HepG2 (cell line): ENCODE data around the gene C3orf52. TPM values are rescaled to one million over a fixed set of nuclear protein-coding genes. Genes with fewer than 3 reads are reported as not detected.

Experiments
- ATAC-seq: fragments of 200-7000 bp; cut with Tn5 transposase; 3 replicates; pipeline ENCODE4 v1.9.1; 2020; ENCODE audit warnings: mild to moderate bottlenecking, moderate library complexity
- BruUV-seq: library from RNA; stranded (reverse); fragments of 400-500 nt; replicated peaks from 2 replicates; lab custom pipeline; 2021; lab: Mats Ljungman, UMichigan
- CTCF ChIA-PET: fragments of 300-600 bp; formaldehyde crosslinking; extraction: SDS; loops from one replicate; lab custom pipeline; 2021; ENCODE audit warnings: low total read pairs, inconsistent platforms, low intra/inter-chr PET ratio; lab: Yijun Ruan, JAX
- POLR2A ChIA-PET: fragments of 350-600 bp; sonication (Branson Sonifier 250); formaldehyde crosslinking; loops from one replicate; lab custom pipeline; 2020; ENCODE audit warnings: antibody characterized with exemption, inconsistent platforms; lab: Yijun Ruan, JAX
- DNase-seq: peaks from one replicate; pipeline ENCODE4 v3.0.0-alpha.2; 2015; ENCODE audit warnings: low spot score
- FAIRE-seq: peaks from 3 replicates; lab custom pipeline; 2011; peaks lifted over from hg19 to GRCh38; lab: Jason Lieb, UNC
- H2AFZ ChIP-seq: one replicate; pipeline ENCODE4 v1.6.1; 2011; ENCODE audit warnings: low read length, inconsistent platforms
- H3K27ac ChIP-seq: fragments of 300-600 bp; 3 replicates; pipeline ENCODE4 v1.8.0; 2011; ENCODE audit warnings: mixed run types, mild to moderate bottlenecking, mixed read lengths, low read length, inconsistent platforms; ENCODE audit not compliant: insufficient read depth; ENCODE audit errors: extremely low read length
- H3K27me3 ChIP-seq, 2 experiments: fragments of 200-600 bp in 1 of 2; 2 replicates in 1 of 2; 3 replicates in 1 of 2; pipeline versions ENCODE4 v1.6.0 to v1.8.0; 2011; ENCODE audit warnings: low read length in 2 of 2, mild to moderate bottlenecking in 2 of 2, moderate library complexity in 2 of 2, inconsistent platforms in 1 of 2; ENCODE audit not compliant: insufficient read depth in 2 of 2, control insufficient read depth in 1 of 2
- H3K36me3 ChIP-seq, 2 experiments: fragments of 200-600 bp in 1 of 2; replicated peaks in 1 of 2; 2 replicates in 1 of 2; 3 replicates in 1 of 2; pipeline versions ENCODE4 v1.5.1 to v1.8.0; 2011; ENCODE audit warnings: low read length in 2 of 2, inconsistent platforms in 1 of 2; ENCODE audit not compliant: insufficient read depth in 2 of 2, control insufficient read depth in 1 of 2
- H3K4me1 ChIP-seq: 2 replicates; pipeline ENCODE4 v1.5.1; 2012; ENCODE audit warnings: low read length, inconsistent platforms; ENCODE audit not compliant: insufficient read depth
- H3K4me2 ChIP-seq: 2 replicates; pipeline ENCODE4 v1.6.0; 2011; ENCODE audit warnings: low read depth, low read length, inconsistent platforms
- H3K4me3 ChIP-seq, 3 experiments: fragments of 200-600 bp in 1 of 3; sonication (generic), shearing (Covaris generic) in 1 of 3; replicated peaks in 1 of 3; 2 replicates each; pipeline ENCODE4 v1.5.1; 2011 to 2016; ENCODE audit warnings: low read length in 3 of 3, inconsistent platforms in 2 of 3, low read depth in 2 of 3, mild to moderate bottlenecking in 2 of 3, control low read depth in 1 of 3, mixed read lengths in 1 of 3; ENCODE audit not compliant: insufficient read depth in 1 of 3
- H3K79me2 ChIP-seq: one replicate; pipeline ENCODE4 v1.6.1; 2011; ENCODE audit warnings: low read length, inconsistent platforms; ENCODE audit not compliant: insufficient read depth
- H3K9ac ChIP-seq: 2 replicates; pipeline ENCODE4 v1.6.0; 2011; ENCODE audit warnings: mild to moderate bottlenecking, low read depth, low read length, inconsistent platforms; ENCODE audit not compliant: insufficient read depth
- H3K9me3 ChIP-seq: 2 replicates; pipeline ENCODE4 v1.5.1; 2012; ENCODE audit warnings: mild to moderate bottlenecking, low read length
- H4K20me1 ChIP-seq: 2 replicates; pipeline ENCODE4 v1.6.0; 2011; ENCODE audit warnings: inconsistent platforms, mild to moderate bottlenecking, low read length, moderate library complexity; ENCODE audit not compliant: insufficient read depth
- ADNP ChIP-seq: sonication (generic); formaldehyde crosslinking; IDR thresholded peaks from 2 replicates; pipeline ENCODE4 v1.4.0; 2020; ENCODE audit warnings: missing genetic modification reagents
- BATF2 ChIP-seq: sonication (generic); formaldehyde crosslinking; IDR thresholded peaks from 2 replicates; pipeline ENCODE4 v1.8.0; 2022; ENCODE audit warnings: mild to moderate bottlenecking, missing genetic modification reagents, moderate library complexity
- CBX1 ChIP-seq: IDR thresholded peaks from one replicate; pipeline ENCODE4 v1.6.1; 2016; ENCODE audit warnings: antibody characterized with exemption, low read depth
- PCBP2 ChIP-seq: fragments of 200-400 bp; formaldehyde crosslinking; optimal IDR thresholded peaks from 2 replicates; pipeline ENCODE3; 2018; ENCODE audit warnings: low read length, low read depth; ENCODE audit not compliant: poor library complexity, severe bottlenecking
- PHF20 ChIP-seq: sonication (generic); formaldehyde crosslinking; IDR thresholded peaks from 2 replicates; pipeline ENCODE4 v1.5.0; 2020; ENCODE audit warnings: mild to moderate bottlenecking, missing genetic modification reagents
- PLSCR1 ChIP-seq: sonication (generic); formaldehyde crosslinking; IDR thresholded peaks from 2 replicates; pipeline ENCODE4 v1.5.0; 2020; ENCODE audit warnings: missing genetic modification reagents, mild to moderate bottlenecking, borderline replicate concordance
- POLR2AphosphoS5 ChIP-seq: IDR thresholded peaks from 2 replicates; pipeline ENCODE4 v1.6.1; 2012; ENCODE audit warnings: low read depth, low read length
- PRDM10 ChIP-seq: sonication (generic); formaldehyde crosslinking; IDR thresholded peaks from 2 replicates; pipeline ENCODE4 v1.4.0; 2020; ENCODE audit warnings: low read depth, missing genetic modification reagents
- SATB2 ChIP-seq: sonication (generic); formaldehyde crosslinking; IDR thresholded peaks from 2 replicates; pipeline ENCODE4 v1.5.0; 2020; ENCODE audit warnings: missing genetic modification reagents
- SIX1 ChIP-seq: sonication (generic); formaldehyde crosslinking; IDR thresholded peaks from 2 replicates; pipeline ENCODE4 v1.4.0; 2020; ENCODE audit warnings: missing genetic modification reagents, borderline replicate concordance
- TCF12 ChIP-seq, 2 experiments: fragments of 450-650 bp in 1 of 2; sonication (generic) in 1 of 2; formaldehyde crosslinking in 1 of 2; IDR thresholded peaks; 2 replicates each; pipeline versions ENCODE4 v1.6.1 to v1.8.0; 2017 to 2022; ENCODE audit warnings: antibody characterized with exemption in 1 of 2, mild to moderate bottlenecking in 1 of 2, missing genetic modification reagents in 1 of 2, moderate library complexity in 1 of 2
- TEAD2 ChIP-seq: sonication (generic); formaldehyde crosslinking; IDR thresholded peaks from 2 replicates; pipeline ENCODE4 v1.9.0; 2021; ENCODE audit warnings: missing genetic modification reagents
- YEATS2 ChIP-seq: sonication (generic); formaldehyde crosslinking; IDR thresholded peaks from 2 replicates; pipeline ENCODE4 v1.4.0; 2020; ENCODE audit warnings: missing genetic modification reagents, borderline replicate concordance
- ZNF333 ChIP-seq: sonication (generic); formaldehyde crosslinking; IDR thresholded peaks from 2 replicates; pipeline ENCODE4 v1.4.0; 2020; ENCODE audit warnings: mild to moderate bottlenecking, missing genetic modification reagents, borderline replicate concordance
- ZNF570 ChIP-seq: sonication (generic); formaldehyde crosslinking; IDR thresholded peaks from 2 replicates; pipeline ENCODE4 v1.4.0; 2020; ENCODE audit warnings: mild to moderate bottlenecking, missing genetic modification reagents, borderline replicate concordance
- ZNF652 ChIP-seq: IDR thresholded peaks from 2 replicates; pipeline ENCODE4 v1.6.1; 2016; ENCODE audit warnings: low read depth, borderline replicate concordance
- ZNF773 ChIP-seq: sonication (generic); formaldehyde crosslinking; IDR thresholded peaks from 2 replicates; pipeline ENCODE4 v1.4.0; 2020; ENCODE audit warnings: missing genetic modification reagents, borderline replicate concordance
- WGBS: methylation state at CpG from one replicate; pipeline ENCODE4 v1.1.6; 2017; ENCODE audit warnings: low lambda C conversion rate; 5-methylcytosine and 5-hydroxymethylcytosine counted together
- in situ Hi-C: cut with HindIII; loops from 2 replicates; pipeline ENCODE4 v1.10.0; 2017; ENCODE audit warnings: low pct_unique_long_range_greater_than_20kb; ENCODE audit not compliant: extremely low pct_ligation_motif_present
- intact Hi-C: fragments of 100-400 bp; cut with micrococcal nuclease; formaldehyde crosslinking; loops from one replicate; pipeline ENCODE4 v1.10.0; 2022; ENCODE audit not compliant: unreplicated experiment
- polyA plus RNA-seq, 8 experiments: library from polyadenylated mRNA; depleted of rRNA in 3 of 8; stranded (reverse) in 7 of 8; unstranded in 1 of 8; fragments of >200 nt; fragmentation: Illumina TruSeq in 4 of 8; extraction: Trizol in 4 of 8; gene quantifications; 2 replicates each; pipeline versions ENCODE4 v1.2.1 to v1.2.3, GENCODE V29; 2011 to 2016; ENCODE audit warnings: low read depth in 4 of 8, missing spikeins in 1 of 8, mixed read lengths in 1 of 8; ENCODE audit not compliant: insufficient read depth in 1 of 8
- total RNA-seq, 5 experiments: library from RNA; depleted of rRNA; stranded (reverse); fragments of >200 nt; fragmentation: Illumina TruSeq; extraction: Trizol; gene quantifications; 2 replicates each; pipeline ENCODE4 v1.2.3, GENCODE V29; 2016; ENCODE audit warnings: low read depth in 1 of 5

Gene C3orf52
- total and polyA plus RNA-seq, 2 of the 13 experiments (the other 11 are each of a cell fraction or from before 2014, with no cell fraction given) = 0.79 to 1.2 TPM

GRCh38 chr3:112047264-112047663, 38.9 kb upstream of the C3orf52 start (continued):
- TF ChIP-seq PRDM10 (CRISPR knock-in tag) = no peak
- no peak for TF ChIP-seq TEAD2
- TF ChIP-seq ADNP = no peak
- no peak for TF ChIP-seq YEATS2
- no peak for TF ChIP-seq ZNF652 (CRISPR knock-in tag)
- no peak for TF ChIP-seq PCBP2

- H3K27ac ChIP-seq = no peak overlapping the region
- H3K27me3 ChIP-seq = no peaks in the 10 kb centered on the region
- intact Hi-C loops = no loop called here
- BruUV-seq = no TSS peak
- ChIA-PET POLR2A (no interaction called here), CTCF (no interaction called here)
- H4K20me1 ChIP-seq = no peaks in the 10 kb centered on the region
- DNase-seq (no peak), FAIRE-seq (no peak), ATAC-seq (no peak)
- no peak overlapping the region for H2AFZ ChIP-seq
- no peaks in the 10 kb centered on the region for H3K36me3 ChIP-seq
- H3K9ac ChIP-seq = no peak overlapping the region
- H3K79me2 ChIP-seq = no peaks in the 10 kb centered on the region
- in situ Hi-C loops = no loop called here
- WGBS = 44% methylated on average over 8 of the region's 8 CpGs
- H3K9me3 ChIP-seq = no peaks in the 10 kb centered on the region
- H3K4me2 ChIP-seq = no peak overlapping the region
- no peak overlapping the region for H3K4me3 ChIP-seq
- H3K4me1 ChIP-seq = no peaks in the 10 kb centered on the region
- TF ChIP-seq CBX1 = no peak
- TF ChIP-seq ZNF570 = no peak
- TF ChIP-seq BATF2 = no peak
- TF ChIP-seq PHF20 (CRISPR knock-in tag) = no peak
- no peak for TF ChIP-seq ZNF333 (CRISPR knock-in tag)
- no peak for TF ChIP-seq POLR2AphosphoS5
- TF ChIP-seq SIX1 = no peak
- no peak for TF ChIP-seq SATB2 (CRISPR knock-in tag)
- TF ChIP-seq TCF12 (IDR thresholded peaks at IDR 0.05) = no peak
- TF ChIP-seq TCF12 (CRISPR knock-in tag; IDR thresholded peaks at IDR 0.05) = no peak
- no peak for TF ChIP-seq PLSCR1
- no peak for TF ChIP-seq ZNF773
Observed at GRCh38 chr3:112048911-112049310, 37.3 kb upstream of the C3orf52 start.
